DMS153 treated with DMSO at 0.1 percent for 48 hours (cell line): Measurements from ENCODE around the gene AFAP1.

Experiments used
- DNase-seq: peaks from one replicate; lab custom pipeline; 2025; ENCODE audit not compliant: unreplicated experiment; lab: John Stamatoyannopoulos, UW

AFAP1 gene

DNA sequence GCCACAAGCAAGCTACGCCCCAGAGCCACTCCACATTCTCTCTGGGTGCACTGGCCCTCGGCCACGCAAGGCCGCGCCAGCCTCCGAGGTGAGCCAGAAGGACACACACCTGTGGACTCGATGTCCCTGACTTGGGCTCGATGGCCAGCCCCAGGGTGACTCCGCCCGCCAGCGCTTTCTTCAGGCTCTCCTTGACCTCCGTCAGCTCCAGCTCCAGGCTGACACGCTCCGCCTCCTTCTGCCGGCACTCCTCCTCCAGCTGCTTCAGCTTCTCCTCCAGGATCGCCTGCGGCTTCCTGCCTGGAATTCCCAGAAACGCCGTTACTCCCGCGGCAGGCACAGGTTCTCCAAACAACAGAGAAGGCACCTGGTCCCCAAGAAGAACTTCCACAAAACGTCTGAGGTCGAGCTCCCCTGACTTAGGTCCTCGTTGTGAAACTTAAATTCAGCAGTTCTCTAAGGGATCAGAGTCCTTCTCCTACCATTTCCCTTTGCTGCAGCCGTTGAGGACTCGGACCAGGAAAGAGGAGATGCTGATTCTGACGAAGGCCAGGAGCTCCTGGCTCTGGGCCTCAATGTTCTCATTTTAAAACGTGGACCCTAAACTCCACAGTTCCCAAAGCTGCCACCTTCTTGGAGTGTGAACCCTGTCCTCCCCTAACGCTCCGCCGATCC is 166.8 kb downstream of the AFAP1 start:
- no peak for DNase-seq

DNA sequence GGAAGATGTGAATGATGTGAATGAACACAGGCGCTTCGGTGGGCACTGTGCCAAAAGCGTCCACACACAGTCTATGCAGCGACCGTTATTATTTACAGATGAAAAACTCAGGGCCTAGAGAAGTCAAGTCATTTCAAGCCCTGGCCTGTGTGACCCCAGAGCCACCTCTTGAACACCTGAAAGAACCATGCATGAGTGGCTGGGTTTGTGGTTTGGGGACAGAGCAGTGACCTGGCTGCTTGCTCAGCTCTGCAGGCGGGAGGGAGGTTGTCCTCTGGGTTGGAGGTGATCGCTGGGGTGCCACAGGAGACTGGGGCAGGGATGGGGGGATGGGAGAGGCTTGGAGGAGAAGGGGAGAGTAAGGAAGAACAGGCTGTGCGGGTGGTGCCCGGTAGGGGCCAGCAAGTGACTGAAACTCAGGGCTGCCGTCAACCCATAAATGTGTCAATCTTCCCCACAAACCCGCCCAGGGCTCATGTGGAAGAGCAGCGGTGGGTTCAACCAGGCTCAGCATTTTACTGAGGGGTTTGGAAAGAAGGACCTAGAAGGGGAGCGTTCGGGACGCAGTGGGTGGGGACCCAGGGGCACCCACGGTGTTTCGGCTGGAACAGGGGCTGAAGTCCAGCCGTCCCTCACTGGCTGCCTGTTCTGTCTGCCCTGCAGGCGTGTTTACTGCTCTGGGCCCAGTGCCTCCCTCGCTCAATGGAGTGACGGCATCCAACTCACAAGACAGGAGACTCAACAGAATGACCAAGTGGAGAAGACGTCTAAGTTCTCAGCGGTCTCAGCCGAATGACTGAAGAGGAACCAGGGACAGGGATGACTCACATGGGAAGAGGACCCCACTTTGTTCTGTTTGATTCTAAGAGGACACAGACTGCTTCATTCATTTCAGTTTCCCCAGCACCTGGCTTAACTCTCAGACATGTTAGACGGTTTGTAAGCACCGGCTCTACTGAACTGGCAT is 167.8 kb downstream of the AFAP1 start:
- DNase-seq, result no peak

DNA sequence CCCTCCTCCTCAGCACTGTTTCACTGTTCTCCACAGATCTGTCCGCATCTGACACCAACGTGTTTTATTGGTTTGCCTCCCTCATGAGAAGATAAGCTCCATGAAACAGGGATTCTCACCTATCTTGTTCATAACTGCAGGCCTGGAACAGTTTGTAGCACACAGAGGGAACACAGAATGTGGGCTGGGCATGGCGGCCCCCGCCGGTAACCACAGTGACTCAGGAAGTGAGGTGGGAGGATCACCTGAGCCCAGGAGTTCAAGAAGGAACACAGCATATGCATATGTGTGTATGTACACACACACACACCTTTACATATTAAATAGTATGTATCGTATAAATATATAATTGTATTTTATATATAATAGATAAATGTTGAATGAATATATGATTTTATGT is 168.6 kb downstream of the AFAP1 start:
- DNase-seq, result no peak

DNA sequence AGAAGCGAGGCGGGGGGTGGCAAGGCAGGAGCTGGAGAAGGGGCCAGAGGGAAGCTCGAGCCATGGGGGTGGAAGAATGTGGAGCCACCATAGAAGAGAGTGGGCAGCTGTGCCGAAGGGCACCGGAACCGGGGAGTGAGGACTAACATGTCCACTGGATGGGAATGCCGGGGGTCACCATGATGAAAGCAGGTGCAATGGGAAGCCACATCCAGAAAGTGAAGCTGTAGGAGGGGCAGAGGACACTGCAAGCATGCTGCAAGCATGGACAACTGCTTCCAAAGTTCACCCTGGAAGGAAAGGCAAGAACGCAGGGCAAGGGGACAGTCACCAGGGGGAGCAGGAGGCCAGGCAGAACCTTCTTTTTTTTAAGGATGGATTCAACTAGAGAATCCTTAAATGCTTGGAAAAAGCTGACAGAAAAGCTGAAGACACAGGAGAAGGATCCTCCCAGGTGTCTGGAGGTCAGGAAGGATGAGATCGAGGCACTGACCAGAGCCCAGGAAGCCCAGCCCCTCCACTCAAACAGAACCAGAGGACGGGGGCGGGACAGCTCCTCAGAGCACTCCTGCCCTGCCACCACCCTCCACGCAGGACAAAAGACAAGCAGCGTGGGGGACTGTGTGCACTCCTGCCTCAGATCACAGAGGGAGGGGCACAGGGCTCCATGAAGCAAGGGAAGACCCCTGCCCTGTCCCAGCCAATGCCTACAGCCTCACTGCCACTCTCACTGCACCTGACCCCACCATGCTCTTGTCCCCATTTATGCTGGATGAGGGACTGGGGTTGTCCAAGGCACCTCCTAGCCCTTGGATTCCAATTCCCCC is 169.2 kb downstream of the AFAP1 start:
- no peak for DNase-seq

DNA sequence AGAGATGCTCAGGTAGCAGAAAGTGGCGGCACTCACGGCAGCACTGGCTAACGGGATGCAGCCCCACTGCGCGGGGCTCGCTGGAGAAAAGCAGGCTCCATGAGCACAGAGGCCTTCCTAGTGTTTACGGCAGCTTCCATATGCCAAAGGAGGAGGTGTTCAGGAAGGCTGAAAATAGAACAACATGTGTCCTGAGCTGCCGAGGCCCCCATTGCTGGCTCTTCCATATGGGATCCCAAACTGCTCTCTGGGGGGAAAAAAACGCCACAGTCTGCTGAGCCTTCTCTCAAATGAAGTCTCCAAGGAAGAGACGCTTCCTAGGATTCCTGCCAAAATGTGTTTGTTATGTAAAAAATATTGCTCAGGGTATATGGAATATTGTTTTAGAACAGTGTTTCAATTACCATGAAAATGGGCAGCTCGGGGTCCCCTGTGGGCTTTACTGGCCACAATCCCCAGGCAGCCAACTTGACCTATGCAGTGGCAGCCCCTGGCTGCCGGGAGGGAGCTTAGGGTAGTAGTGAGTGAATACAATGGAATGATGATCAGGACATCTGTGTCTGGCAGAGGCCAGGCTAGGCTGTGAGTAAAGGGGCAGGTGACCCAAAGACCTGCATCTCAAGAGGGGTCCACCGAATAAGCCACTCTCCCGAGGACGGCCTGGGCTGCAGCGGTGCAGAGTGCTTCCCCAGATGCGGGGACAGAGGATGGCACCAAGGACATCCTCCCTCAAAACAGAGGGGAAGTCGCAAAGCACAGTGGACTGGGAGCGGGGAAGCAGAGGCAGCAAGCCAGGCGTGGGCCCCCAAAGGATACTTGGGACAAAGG is 170.1 kb downstream of the AFAP1 start:
- DNase-seq, result no peak

DNA sequence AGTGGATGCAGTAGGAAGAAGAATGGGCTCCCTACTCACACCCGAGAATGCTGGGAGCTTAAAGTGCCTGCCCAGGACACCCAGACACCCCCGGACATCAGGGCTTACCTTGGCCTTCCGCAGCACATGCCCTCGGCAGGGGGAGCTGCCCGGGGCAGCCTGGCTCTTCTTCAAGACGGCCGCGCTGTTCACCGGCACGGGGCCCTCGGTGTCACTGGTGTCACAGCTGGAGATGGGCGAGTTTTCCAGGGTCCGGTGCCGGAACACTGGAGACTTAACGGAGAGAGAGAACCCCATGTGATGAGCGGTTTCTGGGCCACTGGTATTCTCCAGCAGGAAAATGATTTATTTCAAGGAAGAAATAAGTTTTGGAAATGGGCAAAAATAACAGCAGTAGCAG is 170.9 kb downstream of the AFAP1 start:
- DNase-seq, result no peak

DNA sequence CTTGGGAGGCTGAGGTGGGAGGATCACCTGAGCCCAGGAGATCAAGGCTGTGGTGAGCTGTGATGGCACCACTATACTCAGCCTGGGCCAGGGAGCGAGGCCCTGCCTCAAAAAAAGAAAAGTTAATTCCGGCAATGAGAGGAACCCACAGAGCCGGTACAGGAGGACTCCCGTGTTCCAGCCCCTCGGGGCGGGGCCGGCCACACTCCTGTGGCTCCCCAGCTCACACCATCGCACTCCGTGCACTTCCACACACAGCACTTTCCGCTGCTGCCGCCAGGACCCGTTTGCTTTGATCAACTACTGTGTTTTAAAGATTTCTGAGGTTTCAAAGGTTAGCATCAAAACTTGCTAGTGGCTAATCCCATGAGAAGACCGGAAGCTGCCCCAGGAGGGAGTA is 171.7 kb downstream of the AFAP1 start:
- DNase-seq, result no peak

DNA sequence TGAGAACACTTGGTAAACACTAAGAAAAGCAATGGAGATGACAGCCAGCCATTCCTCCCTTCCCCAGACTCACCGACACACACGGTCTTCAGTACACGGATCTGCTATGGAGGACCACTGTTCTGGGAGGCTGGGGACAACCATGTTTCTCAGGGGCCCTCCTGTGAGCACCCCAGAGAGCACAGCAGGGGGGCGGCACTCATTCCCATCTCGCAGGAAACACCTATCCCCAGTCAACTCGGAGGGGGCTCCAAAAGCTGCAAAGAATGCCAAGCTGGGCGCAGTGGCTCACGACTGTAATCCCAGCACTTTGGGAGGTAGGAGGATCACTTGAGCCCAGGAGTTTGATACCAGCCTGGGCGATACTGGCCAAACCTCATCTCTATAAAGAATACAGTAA is 172.1 kb downstream of the AFAP1 start:
- DNase-seq, result no peak

DNA sequence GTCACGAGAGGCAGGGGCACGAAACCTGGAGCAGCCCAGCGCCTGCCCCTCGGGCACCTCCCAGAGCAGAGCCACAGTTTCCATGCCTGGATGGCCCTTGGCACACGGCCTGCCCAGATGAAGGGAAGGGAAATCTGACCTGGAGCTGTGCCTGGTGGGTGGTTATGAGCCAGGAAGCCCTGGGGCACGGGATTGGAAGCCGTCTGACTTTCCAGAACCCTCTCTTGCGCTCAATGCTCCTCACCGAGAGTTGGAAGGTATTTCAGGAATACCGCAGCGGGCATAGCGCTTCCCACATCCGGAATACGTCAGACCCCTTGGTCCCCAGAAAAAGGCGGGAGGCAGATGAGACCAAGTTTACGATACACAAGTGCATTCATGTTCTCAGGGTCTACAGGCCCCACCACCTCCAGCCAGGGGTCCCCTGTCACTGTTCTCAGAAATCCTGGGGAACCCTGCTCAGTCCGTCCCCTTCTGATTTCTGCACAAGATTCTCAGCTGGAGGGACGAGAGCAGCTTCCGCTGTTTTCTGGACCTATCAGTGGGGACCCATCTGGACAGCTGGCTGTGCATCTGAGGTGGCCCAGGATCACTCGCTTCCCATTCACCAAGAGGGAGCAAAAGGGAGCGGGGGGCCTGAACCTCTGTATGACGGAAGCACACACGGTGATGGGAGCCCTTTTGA is 172.9 kb downstream of the AFAP1 start:
- DNase-seq, result no peak

DNA sequence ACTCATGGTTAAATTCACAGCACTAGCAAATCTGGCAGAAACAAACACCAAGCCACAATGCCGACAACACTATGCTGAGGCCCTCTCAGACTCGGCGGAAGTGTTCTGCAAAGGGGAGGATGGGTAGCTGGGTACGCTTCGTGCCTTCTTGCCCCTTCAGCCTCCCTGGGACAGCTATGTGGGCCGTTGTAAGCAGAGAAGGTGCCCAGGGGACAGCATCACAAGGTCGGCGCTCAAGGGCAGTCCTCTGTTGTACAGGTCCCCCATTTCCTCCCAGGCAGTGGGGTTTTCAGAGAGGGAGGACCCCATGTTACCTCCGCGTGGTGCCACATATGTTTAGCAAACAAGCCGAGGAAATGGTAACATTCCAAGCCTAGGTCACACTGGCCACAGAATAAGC is 173.6 kb downstream of the AFAP1 start:
- DNase-seq, result no peak

DNA sequence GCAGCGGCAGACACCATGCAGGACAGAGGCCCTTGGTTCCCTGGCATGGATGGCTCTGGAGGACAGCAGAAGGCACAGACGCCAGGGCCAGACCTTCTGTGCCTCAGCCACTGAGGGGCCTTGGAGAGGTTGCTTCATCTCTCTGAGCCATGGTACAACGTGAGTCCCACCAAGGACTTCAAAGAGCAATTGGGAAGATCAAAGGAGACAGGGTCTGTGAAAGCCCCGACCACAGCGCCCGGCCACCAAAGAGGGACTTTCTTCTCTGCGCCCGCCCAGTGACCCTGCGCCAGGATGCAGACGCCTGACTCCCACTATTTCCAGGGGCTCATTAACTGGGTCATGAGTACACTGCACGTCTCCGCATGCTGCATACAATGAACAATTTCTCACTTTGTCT is 174.0 kb downstream of the AFAP1 start:
- no peak for DNase-seq

DNA sequence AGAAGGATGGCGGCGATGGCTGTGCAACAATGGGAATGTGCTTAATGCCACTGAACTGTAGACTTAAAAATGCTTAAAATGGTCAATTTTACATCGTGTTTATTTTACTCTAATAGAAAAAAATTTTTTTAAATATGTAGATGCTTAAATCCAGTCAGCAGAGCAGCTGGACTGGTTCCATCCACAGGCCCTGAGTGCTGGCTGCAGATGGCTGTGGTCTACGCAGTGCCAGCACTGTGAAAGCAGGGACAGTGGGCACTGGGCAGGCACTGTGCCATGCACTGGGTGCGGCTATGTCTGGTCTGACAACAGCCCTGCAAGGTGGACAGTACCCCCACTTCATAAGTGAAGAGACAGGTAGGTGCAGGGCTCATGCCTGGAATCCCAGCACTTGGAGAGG is 175.2 kb downstream of the AFAP1 start:
- DNase-seq, result no peak

DNA sequence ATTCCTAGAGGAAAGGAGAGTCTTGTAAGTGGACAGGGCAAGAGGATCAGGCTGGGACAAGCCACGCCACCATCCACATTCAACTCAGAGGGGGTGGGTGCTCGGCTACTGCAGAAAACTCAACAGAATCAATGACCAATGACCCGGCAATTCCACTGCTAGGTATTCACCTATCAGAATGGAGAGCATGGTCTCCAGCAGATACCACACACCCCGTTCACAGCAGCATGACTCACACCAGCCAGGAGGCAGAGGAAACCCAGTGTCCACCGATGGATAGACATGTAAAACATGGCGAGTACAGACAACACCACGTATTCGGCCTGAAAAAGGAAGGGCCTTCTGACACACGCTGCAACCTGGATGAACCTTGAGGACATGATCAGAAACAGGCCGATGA is 175.9 kb downstream of the AFAP1 start:
- no peak for DNase-seq

DNA sequence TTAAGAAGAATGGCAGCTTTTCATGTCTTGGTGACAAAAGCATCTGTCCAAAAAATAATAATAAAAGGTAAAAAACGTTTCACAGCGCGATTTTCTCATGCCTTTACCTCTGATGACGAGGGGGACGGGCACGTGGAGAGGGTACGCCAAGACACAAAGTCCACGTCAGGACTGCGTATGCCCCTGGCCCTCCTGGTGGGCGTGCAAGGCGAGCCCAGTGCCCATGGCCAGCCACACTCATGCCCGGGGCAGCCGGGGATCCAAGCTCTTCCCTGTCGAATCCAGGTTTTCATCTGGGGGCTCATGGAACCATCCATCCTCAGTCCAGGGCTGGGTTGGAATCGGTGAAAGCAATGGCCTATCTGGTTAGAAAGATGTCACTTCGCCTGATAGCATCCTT is 176.6 kb downstream of the AFAP1 start:
- DNase-seq, result no peak

DNA sequence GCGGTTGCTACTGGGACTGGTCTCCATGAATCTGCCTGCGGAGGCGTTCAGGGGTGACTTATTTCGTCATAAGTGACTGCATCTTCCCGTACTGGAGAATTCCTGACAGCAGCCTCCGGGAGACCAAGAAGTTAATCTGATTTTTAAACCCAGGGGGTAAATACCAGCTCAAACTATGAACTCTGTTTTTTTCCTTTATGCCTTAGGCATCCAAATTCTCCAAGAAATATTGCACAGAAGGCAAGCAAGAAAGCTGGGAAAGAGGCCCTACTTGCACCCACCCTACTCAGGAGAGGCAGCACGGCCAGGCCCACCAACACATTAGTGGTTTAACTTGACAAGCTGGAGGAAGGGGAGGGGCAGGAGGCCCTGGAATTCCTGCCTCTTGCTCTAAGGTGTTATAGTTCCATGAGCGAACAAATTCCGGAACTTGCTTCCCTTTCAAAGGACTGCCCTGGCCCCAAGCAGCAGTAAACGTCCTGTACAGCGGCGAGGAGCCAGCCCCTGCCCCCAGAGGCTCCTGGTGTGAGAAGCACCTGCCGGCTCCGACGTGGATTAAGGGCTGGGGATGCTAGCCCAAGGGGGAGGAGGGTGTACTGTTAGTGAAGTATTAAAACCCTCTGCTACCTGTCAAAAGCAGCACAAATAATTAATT is 177.2 kb downstream of the AFAP1 start:
- no peak for DNase-seq

DNA sequence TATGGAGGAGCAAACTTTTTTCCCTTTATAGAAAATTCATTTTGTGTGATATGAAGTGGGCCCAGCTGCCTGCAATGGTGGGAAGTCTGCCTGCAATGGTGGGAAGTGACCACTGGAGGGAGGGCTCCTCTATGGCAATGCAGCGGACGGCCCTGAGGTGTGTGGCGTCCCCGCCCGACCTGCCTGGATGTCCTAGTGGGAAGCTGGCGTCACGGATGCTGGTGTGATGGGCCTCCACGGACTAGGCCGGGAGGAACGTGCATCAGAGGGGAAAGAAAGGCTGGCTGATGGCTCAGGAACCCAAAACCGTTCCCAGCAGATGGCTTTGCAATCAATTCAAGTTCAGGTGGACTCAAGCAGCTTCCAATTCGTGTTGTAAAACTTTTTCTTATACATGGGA is 177.9 kb downstream of the AFAP1 start:
- no peak for DNase-seq

DNA sequence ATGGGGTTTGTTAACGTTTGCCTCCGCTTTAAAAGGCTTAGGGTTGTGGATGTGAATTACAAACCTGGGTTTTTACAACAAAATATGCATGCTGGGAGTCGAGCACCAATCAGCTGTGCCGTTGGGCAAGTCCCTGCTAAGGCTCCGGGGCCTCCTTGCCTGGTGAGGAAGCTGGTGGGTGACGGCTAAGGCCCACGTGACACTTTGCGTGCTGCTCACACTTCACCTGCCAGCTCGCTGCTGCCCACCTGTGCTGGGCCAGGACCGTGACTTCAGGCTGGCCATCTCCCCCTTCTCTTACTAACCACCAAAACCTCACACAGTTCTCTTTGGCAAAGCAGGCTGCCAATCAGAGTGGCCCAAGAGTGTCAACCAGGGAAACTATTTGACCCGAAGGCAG is 178.3 kb downstream of the AFAP1 start:
- no peak for DNase-seq

DNA sequence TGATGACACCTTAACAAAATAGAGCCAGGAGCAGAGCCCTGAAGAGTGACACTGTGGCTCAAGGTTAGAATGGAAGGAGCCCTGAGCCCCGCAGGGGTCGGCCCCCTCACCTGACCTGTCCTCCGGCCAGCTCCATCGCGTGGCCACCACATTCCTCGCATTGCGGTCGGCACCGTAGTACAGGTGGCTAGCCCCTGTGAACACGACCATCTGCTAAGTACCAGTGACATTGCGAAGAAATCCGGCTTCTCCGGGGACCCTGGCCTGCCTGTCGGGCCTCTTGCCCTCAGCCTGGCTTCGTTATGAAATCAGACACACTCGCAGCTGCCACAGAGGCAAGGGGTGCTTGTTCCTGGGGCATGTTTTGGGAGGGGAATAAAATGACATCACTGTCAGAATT is 179.0 kb downstream of the AFAP1 start:
- no peak for DNase-seq

DNA sequence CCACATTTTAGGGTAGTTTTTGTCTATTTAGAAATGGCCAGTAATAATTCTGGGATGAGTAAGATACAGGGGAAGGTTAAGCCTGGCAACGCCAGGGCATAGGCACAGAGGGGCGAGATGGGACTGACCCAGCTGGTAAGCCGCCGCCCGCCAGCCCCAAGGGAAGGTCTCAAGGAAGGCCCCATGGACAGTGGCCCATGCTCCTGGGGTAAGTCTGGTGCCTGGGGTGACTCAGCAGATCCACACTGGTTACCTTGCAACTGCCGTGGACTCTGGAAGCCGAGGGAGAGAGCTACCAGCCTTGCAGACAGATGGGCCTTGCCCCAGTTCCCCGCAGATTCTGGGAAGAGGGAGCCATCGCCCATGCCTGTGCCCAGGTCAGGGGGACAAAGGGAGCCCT is 179.4 kb downstream of the AFAP1 start:
- no peak for DNase-seq

DNA sequence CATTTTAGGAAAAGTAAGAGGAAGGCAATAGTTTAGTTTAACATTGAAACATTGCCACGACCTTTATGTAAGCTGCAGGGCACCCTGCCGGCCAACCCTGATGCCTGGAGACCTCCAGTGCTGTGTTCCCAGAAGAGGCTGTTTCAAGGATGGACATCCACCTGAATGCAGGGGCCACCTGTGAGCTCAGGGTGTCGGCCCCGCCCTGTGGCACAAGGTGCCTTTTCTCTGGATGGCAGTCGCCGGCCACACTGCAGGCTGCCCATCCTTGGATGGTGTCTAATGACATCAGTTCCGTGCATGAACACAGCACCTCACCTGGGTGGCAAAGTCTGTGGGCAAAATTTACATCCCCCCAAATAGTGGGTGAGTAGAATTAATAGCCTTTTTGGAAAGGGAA is 180.0 kb downstream of the AFAP1 start:
- DNase-seq, result no peak
